GM21717 (cell line): Measurements from ENCODE around the gene STN1.

Experiments
- ATAC-seq: cut with Tn5 transposase; IDR thresholded peaks from one replicate; pipeline ENCODE4 v1.9.1; 2021; ENCODE audit warnings: mild to moderate bottlenecking, moderate library complexity; ENCODE audit not compliant: unreplicated experiment

The STN1 gene

DNA sequence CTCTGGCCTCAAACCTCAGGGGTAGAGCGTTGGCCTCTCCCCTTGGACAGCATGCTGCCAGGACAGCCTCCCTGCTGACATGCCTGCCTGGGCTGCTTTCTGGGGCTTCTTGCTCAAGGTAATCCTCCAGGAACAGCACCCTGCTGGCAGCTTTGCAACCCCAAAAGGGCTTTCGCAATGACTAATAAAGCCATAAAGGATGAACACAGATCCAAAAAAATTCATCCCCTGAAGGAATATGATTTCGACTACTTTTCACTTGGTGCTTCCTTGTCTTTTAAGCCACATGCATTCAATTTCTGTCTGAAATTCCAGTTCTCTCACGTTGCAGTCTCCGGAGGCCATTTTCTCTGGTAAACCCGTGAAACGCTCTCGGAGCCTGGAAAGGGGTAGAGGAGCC is 47.5 kb downstream of the STN1 start:
- no peak for ATAC-seq

- ATAC-seq = no peak
Measured at GRCh38 chr10:103869336-103869735, 48.6 kb downstream of the STN1 start.

- ATAC-seq = no peak
Measured at GRCh38 chr10:103868200-103868599, 49.8 kb downstream of the STN1 start.

- ATAC-seq = no peak
Measured at GRCh38 chr10:103861505-103861904, 56.5 kb downstream of the STN1 start.

GRCh38 chr10:103859161-103860086 is 58.6 kb downstream of the STN1 start:
- ATAC-seq = peak; percentile 68

- no peak for ATAC-seq
Measured at GRCh38 chr10:103858360-103858759, 59.6 kb downstream of the STN1 start.

DNA sequence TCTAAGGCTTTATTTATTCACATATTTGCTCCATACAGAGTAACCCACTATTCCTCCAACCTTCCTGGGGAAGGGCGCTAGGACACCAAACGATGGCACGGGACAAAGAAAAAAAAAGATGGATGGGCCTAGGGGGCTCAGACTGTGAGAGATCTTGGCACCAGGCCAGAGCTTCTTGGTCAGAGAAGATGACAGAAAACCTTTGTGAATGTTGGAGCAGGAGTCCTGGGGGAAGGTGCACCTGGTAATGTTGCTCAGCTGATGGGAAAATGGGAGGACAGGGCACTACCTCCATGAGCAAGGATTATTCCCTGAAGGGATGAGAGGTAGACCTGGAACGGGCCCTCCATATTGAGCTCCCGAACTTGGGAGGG is 61.2 kb downstream of the STN1 start:
- ATAC-seq = no peak

GRCh38 chr10:103855852-103856796 is 61.9 kb downstream of the STN1 start:
- no peak for ATAC-seq

DNA sequence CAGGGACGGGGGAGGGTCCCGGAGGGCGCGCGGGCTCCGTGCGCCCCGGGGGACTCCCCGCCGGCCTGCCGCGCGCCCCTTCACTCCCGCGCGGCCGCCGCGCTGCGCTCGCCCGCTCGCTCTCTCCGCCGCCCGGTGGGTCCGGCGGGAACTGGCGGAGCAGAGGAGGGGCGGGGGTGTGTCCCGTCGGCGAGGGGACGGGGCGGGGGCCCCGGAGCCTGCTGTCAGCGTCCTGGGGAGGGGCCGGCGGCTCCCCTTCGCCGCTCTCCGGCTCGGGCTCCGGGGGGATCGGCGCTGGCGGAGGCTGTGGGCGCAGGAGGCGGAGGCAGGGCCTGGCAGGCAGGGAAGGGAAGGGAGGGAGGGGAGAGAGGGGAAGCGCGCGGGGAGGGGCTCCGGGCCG is 62.6 kb downstream of the STN1 start, which contains the start of gene SH3PXD2A:
Gene SH3PXD2A, minus strand, starts transcription at position 153 of the 400 bp plus-strand sequence. CDS start 310 bp downstream, outside the sequence.
- ATAC-seq = no peak

GRCh38 chr10:103854686-103855391 is 63.1 kb downstream of the STN1 start:
- no peak for ATAC-seq

- ATAC-seq = no peak
Measured at GRCh38 chr10:103854265-103854685, 63.7 kb downstream of the STN1 start.

- no peak for ATAC-seq
Measured at GRCh38 chr10:103853428-103854264, 64.3 kb downstream of the STN1 start.

DNA sequence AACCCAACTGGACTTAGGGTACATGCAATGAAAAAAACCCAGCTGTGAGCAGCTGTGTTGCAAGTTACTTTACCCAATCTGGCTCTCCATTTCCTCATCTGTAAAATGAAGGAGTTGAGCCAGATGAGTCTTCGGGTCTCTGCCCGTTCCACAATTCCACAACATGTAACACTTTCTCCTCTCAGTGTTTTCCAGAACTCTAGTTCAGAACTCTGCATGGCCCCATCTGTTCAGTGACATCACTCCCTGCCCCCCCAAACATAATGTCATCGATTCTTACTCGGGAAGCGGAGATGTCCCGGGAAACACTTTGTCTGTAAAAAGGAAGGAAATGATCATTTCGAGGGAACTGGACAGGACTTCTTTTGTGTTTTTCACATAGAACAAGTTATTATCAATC is 65.1 kb downstream of the STN1 start:
- ATAC-seq = no peak

DNA sequence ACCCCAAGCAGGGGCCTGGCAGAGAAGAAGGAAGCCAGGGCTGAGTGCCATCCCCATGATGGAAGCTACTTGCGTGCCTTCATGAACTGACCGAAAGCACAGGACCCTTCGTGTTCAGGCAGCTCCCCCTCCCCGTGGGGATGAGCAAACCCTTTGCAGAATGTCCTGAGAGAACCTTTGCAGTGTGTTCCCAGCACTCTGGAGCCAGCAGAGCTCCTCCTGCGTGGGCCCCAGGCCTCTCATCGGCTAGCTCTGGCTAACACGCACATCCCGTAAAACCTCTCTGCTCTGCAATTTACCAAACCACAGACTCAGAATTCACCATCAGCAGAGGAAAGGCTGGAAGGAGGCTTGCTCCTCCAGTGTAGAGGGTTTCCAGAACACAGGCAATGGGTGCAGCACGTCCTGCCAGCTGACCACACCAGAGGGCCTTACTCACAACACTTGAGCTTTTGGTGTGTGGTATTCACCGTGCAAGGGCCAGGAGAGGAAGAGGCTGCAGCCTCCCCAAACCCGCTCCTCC is 65.7 kb downstream of the STN1 start:
- no peak for ATAC-seq

DNA sequence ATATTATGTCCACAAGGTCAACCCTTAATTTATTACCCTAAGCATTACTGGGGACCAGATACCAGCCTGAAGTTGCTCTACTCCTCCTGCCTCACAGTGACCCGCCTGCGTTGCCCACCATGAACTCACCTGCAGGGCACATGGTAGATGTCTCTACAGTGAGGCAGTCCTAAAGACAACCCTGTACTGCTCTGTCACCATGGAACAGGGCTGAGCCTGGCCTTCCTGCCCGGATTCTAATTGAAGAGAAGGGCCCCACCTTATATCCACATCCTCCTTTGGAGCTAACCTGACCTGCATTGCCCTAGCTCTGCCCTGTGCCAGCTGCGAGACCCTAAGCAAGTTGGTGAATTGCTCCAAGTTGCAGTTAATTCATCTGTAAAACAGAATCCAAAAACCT is 66.7 kb downstream of the STN1 start:
- ATAC-seq = no peak

DNA sequence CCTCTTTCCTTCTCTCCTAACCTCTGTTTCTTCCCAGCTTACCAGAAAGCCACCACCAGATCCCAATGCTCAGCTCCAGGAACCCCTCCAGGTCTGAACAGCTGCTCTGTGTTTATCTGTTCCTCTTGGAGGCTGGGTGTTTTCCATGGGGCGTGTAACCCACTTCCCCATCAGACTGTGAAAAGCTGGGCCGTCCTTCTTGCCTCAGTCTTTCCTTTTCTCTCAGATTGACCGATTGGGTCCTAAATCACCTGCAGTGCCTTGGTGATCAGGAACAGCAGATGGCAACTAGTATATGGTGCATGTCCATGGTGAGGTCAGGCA is 67.5 kb downstream of the STN1 start:
- no peak for ATAC-seq

- no peak for ATAC-seq
Measured at GRCh38 chr10:103849880-103850571, 68.0 kb downstream of the STN1 start.

DNA sequence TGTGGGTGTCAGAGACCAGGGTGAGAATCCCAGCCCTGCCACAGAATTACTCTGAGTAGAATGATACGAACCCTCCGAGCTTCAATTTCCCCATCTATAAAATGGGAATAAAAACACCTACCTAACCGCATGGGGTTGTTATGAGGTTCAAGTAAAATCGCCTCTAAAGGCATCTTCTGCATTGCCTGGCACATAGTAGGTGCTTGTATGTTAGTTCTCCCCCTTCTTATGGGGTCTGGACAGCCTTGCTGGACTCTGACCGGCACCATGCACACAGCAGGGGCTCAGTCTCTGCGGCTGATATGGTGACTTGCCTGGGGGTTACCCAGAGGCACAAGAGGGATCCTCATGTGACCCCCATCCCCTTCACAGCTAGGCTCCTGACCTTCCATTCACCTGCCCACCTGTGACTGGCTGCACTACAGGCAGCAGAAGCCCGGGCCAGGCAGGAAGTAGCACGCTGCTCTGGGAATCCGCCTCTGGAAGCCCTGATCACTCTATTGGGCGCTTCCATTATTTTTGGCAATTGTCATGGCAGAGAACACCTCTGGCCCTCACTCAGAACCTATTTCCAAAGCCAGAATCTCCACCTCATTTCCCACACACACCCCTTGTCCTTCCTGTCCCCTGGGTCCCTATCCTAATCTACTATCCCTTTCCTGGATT is 68.6 kb downstream of the STN1 start:
- no peak for ATAC-seq
